Superior temporal gyrus (tissue), 1 donor: ENCODE results near the gene KIAA1614.

Experiments
- DNase-seq: peaks from one replicate; pipeline ENCODE4 v3.0.0-alpha.2; 2016; ENCODE audit errors: extremely low spot score

The KIAA1614 gene

DNA sequence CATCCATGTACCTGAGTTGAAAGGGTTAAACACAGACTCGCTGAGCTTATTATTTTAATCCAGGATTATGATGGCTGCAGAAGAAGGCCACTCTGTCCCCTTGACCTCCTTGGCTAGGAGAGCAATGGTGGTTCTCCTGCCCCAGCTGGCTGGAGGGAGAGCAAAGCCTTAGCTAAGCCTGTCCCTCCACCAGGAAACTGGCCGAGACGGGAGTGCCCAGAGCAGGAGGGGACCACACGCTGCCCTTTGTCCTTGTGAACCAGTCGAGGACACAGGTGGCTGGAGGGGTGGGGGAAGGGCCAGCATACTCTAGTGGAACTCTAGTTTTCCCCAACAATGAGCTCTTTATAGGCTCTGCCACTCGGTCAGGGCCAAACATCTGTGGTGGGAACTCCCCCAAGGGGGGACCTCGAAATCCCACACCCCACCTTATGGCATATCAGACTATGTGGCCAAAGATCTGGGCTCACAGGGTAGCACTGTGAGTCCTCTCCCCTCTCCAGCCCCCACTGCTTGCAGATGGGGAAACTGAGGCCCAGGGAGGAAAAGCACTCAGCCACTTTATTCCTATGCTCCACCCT lies 12.9 kb downstream of the KIAA1614 start:
- peak; percentile 87 for DNase-seq

DNA sequence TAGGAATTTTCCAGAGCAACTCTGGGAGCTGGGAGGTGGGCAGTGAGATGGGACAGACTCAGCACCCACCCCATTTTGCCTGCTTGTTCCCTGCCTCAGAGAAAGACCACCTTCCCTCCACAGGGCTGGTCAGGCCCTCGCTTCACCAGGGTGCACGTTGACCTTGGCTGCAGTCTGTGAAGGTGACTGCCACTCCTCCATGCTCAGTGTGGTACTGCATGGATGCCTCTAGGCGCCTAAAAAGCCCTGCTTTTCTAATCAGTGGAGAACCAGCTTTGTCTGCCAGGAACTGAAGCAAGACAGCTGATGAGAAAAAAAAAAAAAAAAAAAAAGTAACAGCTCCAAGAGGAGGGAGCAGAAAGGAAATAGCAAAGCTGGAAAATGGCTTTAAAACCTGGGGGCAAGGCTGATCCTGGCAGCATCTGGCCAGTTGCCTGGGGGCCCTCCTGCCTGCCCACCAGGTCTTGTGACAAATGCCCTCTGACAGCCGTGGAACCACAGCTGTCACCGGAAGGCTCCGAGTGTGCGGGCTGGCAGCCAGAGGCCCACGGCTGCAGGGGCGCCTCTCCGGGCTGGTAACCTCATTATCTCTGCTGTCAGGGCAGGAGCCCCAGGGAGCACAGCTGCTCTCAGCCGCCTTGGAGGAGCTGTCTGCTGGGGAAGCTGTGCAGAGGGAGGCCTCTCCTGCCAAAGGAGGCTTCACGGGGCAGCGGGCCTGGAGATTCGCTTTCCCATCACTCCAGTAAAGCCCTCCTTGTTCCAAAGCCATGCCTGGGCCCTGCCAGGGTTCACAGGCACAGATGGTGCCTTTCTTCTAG lies 13.7 kb downstream of the KIAA1614 start:
- peak; percentile 83 for DNase-seq

DNA sequence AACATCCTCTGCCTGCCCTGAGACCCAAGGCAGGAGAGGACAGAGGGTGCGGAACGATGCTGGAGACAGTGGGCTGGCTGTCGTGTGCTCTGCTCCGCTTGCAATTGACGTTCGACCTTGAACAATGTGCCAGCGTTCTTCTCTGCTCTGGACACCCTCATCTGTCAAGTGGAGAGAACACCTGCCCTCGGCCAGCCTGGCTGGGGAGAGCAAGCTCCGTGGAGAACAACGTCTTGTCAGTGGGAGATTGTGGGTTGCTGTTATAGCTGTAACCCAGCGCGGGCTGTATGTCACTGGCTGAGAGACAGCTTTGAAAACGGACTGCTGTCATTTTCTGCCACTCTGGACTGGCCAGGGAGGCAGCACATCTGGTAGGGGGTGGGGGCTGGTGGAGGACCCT lies 14.7 kb downstream of the KIAA1614 start:
- DNase-seq, result peak; percentile 58

DNA sequence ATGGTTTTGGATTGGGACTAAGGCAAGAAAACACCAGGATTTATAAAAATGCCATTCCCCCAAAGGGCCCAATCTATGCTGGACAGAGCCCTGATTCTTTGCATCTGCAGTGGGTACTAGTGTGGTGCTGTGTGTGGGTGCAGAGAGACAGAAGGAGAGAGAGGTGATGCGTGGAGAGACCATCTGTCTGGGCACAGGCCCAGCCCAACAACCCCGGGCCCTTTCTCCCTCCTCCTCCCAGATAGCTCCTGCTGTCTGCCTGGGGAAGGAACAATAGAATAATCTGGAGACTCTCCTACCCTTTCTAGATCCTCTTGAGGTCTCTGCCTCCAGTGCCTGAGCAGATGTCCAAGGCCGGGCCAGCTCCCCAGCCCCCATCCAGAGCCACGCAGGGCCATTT lies 15.1 kb downstream of the KIAA1614 start:
- DNase-seq, result peak; percentile 81

DNA sequence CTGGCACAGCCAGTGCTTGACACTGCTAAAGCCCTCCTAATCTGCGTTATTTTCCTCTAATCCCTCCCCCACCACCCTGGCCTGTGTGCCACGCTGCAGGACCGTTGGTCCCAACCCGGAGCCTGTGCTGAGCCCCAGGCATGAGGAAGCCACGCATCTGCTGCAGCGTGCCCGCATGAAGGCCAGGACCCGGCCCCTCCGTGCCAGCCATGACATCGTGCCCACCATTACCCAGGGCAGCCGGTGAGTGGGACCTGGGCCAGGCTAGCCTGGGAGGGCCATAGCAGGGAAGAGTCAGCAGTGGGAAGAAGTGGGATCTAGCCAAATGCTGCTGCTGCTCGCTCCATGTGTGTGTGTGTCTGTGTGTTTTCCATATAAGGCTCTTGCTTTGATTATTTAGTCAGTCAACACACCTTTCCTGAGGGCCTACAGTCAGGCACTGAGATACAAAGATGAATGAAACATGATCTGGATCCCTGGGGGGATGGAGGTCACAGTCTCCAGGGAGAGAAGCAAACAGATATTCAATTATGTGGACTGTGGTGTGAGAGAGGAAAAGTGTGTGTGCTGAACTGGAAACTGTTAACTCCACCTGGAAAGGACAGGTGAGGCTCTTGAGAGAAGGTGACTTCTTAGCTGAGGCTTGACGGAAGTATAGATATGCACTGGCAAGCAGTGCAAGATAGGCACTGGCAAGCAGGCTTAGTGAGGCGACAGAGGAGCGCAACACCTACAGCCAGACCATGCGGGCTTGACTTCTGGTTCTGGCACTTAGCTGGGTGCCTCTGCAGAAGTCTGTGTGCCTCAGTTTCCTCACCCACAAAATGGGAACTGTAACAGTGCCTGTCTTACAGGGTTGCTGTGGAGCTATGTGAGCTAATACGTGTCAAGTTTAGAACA lies 15.9 kb downstream of the KIAA1614 start:
- DNase-seq, result no peak

DNA sequence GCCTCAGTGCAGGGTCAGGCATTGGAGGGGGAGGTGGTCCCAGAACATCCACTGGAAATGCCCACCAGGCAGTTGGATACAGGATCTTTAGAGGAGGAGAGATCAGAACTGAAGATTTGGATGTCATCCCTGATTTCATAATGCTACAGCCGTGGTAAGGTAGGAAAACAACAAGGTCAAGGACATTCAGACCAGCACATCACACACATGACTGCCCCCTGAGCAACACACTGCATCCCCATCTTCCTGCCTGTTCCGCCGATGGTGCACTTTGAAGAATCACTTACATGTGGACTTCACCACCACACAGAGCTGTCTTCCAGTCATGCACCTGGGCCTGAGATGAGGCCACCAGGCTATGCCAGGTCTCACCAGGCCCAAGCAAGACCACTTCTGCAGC lies 16.7 kb downstream of the KIAA1614 start:
- no peak for DNase-seq

DNA sequence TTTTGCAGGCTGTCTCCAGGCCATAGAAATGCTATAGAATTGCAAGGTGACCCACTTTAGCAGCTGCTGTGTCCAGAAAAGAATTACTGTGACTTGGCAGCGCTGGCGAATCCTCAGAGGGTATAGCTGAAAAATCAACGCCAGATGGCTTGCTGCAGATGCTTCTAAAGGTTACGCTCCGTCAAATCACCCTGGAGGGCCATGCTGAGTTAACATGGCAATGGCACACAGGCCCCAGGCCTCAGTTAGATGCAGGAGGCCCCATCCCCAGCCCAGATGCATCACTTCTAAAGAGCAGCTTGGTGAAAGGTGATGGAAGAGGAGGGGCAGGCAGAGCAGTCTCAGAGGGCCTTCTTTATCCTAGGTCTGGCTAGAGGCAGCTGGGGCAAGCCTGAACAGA lies 18.0 kb downstream of the KIAA1614 start:
- DNase-seq, result peak; percentile 46

DNA sequence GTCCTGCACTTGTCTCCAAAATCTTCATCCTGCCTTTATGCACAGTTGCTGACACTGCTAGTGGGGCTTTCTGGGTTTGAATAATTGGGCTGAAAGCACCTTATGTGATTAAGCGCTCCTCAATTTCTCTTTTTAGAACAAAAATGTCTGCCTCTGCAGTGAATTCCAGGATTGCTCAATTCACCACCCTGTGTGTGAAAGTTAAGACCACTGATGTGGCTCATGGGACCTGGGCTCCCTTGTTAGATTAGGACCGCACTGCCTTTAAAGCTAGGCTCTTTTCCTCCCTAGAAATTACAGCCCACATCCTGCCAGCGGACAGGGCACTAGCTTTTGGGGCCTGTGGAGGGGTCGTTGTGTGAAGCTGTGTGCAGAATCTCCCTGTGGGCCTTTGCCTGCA lies 18.8 kb downstream of the KIAA1614 start:
- no peak for DNase-seq

DNA sequence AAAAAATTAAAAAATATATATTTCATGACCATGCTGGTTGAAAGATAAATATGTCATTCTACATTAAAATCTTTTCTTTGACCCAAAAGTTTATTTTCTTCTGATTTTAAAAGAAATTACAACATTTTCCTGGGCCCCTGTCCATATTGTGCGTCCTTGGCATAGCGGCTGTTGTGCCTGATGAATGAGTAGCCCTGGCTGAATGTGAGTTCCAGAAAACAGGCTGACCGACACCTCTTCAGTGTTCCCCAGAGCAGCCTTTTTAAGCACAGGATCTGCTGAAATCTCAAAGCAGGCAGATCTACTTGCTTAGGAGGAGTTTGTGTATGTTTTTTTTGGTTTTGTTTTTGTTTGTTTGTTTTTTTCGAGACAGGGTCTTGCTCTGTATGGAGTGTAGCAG lies 19.7 kb downstream of the KIAA1614 start:
- DNase-seq, result no peak

DNA sequence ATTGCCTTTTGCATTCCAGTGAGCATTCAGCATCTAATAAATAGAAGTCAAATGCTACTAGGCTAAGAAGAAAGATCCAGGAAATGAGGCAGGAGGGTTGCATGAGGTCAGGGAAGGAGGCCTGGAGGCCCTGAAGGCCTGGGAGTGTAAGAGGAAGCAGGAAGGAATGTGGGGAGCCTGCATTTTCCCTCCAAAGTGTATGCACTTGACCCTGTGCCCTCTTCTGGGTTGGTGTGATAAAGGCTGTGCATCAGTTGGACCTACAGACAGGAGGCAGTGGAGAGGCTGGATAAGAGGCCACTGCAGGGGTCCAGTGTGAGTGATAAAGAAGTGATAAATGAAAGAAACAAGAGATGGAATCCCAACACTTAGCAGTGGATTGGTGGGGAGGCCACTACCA lies 20.4 kb downstream of the KIAA1614 start:
- DNase-seq, result no peak

DNA sequence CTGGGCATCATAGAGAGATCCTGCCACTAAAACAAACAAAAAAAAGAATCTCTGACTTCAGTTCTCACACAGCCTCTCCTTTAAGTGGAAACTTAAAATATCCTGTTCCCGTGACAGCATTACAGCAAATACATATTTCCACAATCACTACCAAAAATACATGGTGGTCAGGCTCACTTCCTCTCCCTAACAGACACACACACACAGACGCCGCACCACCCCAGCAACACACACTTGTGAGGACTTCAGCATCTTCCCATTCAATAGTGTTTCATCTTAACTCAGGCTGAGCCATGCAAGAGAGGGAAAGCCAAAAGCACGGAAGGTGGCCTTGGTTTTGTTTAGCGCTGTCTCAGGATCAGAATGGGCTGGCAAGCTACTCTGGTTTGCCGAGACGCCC lies 21.9 kb downstream of the KIAA1614 start:
- no peak for DNase-seq

DNA sequence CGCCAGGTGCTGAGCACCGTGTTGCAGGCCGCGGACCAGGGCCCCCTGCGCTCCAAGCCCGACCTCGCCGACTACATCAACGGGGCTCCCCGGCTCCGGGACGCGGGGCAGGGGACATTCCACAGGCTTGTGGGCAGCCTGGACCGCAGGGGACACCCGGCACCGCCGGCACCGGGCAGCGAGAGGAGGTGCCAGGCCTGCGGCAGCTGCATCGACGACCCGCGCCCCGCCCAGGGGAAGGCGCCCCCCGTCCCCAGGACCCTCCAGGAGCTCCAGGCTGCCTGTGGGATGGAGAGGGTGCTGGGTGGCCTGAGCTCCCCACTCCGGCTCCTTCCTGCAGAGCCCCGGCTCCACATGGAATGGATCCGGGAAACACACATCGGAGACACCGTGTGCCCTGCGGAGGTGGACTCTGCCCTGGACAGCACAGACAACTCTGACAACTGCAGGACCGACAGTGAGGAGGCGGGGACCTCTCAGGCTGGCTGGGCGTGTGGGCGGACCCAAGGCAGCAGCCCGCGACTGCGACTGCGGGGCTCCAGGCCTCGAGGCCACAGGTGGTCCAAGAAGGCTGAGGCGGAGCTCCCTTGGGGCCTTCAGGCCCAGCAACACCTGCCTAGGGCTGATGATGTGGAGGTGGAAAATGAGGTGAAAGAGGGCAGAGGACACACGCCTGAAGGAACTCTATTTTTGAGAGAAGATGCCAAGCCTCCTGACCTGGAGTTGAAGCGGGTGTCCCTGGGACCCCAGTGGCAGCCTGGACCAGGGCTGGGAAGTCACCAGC lies 22.8 kb downstream of the KIAA1614 start:
- no peak for DNase-seq

DNA sequence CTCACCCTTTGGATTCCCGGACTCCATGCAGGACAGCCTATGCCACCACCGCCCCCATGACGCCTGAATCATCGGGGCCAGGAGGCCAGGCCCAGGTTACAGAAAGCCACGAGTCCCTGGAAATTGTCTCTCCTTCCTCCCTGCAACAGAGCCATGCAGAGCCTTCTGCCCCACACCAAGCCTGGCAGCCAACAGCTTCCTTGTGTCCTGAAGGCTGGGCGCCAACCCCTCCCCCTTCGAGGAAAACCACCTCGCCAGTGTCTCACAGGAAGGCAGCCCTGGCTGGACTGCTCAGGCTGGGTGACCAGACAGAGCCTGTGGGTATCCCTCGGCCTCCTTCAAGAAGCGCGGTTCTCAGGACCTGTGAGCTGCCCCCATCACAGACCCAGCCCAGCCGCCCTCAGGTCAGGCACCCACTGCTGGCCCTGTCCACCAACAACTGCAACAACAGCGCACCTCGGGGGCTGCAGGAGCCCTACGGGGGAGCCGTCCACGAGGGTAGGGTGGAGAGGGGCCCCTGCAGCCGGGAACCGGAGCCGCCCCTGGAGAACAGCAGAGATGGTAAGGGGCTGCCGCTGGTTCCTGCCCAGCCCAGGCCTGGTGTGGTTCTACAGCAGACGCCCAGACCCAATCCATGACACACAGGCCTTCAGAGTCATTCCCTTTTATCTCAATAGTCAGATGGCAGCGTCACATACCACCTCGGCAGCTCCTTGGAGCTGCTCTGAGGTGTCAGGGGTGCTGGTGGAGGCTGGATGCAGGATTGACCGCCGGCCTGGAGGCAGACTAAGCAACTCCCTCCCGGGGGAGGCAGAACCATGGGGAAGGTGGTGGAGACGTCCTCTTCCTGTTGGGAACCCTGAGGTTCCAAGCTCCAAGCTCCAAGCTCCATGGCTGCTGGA lies 23.7 kb downstream of the KIAA1614 start:
- no peak for DNase-seq

DNA sequence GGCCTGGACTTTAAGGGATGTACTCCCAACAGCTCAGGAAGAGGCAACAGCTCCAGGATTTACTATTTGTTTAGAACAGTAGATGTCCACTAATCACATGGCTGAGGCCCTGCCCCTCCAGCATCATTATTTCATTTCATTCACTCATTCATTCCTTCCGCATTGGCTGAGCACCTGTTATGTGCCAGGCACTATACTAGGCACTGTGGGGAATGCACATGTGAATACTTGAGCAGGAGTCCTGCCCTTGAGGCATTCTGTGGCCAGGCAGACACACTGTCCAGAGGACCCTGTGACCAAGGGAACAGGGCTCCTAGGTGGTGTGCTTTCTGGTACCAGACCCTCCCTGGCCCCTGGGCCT lies 24.3 kb downstream of the KIAA1614 start:
- no peak for DNase-seq

DNA sequence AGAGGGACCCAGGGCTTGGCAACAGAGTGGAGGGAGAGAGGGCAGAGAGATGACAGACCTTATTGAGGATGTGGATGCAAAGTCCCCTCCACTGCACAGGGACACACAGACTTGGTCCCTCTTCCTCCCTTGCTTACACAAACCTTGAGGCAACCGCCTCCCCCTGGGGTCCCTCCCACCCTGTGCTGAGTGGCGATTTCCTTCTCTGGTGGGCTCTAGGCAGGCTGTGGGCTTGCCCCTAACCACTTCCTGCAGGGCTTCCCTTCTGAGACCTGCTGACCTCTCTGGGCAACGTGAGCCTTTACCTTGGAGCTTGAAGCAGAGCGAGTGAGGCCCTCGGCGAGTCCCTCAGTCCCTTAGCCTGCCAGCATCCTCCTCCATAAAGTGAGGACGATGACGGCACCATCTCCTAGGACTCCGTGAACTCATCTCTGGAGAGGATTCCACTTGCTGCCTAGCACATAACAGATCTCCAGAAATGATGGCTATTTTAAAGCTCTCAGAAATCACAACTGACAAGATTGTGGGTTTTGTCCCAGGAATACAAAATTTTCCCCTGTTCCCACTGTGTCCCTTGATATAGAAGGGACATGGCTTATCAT lies 25.0 kb downstream of the KIAA1614 start:
- peak; percentile 56 for DNase-seq

DNA sequence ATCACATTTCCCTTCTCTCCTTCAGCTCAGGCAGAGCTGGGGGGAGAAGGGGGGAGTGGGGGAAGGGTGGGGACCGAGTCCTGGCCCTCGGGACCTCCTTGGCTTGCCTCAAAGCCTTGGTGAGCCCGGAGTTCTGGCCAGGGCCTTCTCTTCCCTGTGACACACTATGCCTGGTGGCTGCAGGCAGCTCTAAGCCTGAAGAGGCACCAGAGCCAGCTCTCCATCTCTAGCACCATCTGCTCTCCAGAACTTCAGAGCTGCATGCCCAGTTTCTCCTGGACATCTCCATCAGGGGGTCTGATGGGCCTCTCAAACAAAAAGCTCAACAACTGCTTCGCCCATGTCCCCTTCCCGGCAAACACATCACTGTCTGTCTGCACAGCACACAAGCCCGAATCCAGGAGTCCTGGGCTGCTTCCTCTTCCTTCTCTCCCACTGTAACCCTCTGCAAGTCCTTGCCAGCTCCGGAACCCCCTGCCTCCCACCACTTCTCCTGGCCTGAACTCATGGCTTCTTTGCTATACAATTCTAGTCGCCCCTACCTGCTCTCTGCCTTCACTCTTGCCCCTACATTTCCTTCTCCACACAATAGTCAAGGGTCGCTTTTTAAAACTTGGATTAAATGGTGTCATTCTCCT lies 26.5 kb downstream of the KIAA1614 start:
- DNase-seq, result no peak

DNA sequence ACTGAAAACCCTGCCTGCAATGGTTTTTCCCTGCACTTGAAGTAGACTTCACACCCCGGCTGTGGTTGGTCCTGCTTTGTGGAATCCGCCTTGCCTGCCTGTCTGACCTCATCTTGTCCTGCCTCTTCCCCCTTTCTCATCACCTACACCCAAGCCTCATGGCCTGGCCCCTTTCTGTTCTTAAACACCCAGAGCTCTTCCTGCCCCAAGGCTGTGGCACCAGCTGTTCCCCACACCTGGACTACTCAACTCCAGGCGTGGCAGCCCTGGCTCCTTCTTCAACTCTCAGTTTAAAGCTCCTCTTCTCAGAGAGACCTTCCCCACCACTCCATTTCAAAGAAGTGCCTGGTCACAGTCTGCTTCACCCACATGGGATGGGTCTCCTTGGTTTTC lies 27.0 kb downstream of the KIAA1614 start:
- no peak for DNase-seq

DNA sequence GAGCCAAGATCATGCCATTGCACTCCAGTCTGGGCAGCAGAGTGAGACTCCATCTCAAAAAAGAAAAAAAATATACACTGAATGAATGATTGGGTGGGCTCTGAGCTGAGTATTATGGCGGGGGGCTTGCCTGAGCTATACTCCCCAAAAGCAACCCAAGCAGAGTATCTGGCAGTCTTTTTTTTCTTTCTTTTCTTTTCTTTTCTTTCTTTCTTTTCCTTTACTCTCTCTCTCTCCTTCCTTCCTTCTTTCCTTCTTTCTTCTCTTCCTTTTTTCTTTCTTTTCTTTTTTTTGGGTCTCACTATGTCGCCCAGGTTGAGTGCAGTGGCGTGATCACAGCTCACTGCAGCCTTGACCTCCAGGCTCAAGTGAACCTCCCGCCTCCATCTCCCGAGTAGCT lies 27.7 kb downstream of the KIAA1614 start:
- no peak for DNase-seq

DNA sequence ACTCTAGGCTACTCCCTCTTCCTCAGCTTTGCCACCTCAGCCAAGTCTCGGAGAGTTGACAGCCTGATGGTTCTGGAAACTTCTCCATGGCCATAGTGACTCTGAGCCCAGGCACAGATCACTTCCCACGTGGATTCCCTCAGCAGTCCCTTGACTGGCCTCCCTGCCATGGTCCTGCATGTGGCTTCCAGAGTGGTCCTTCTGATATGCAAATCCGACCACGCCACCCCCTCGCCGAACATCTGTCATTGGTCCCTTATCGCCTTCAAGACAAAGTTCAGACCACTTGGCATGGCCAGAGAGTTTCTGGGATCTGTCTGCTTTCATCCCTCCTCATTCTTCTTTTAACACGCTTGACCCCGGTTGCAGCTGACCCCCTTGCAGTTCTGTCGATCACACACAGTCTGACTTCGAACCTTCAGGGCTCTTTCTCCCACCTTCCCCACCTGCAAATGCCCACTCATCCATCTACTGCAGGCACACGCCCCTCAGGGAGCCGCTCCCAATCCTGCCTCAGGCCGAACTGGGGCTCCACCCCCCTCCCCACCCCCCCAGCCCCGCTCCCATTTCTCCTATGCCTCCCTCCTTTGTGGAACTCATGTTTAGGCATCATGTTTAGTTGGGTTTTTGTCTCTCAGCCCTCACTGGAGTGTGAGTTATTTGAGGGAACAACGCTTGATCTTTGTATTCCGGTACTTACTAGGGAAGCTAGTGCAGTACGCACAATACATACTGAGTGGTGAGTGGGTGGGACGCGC lies 29.0 kb downstream of the KIAA1614 start:
- no peak for DNase-seq
